GM13976 (cell line): Measurements from ENCODE around the gene HMOX1.

ENCODE experiments used
- DNase-seq: peaks from one replicate; pipeline ENCODE4 v3.0.0; 2012; ENCODE audit warnings: low spot score
- in situ Hi-C: fragments of 300-500 bp; cut with MboI; formaldehyde crosslinking; loops from one replicate; pipeline ENCODE4 v1.12.0; 2022; ENCODE audit warnings: low sequenced_read_pairs, mixed read lengths, inconsistent platforms; ENCODE audit not compliant: unreplicated experiment
- TF ChIP-seq, protein P1 (sequence below): IDR thresholded peaks from 2 replicates; pipeline ENCODE4 v1.5.1; 2012; ENCODE audit warnings: borderline replicate concordance, mild to moderate bottlenecking; ENCODE audit not compliant: insufficient read depth; ENCODE audit errors: extremely low read depth, missing control alignments, control extremely low read depth

HMOX1 gene

DNA sequence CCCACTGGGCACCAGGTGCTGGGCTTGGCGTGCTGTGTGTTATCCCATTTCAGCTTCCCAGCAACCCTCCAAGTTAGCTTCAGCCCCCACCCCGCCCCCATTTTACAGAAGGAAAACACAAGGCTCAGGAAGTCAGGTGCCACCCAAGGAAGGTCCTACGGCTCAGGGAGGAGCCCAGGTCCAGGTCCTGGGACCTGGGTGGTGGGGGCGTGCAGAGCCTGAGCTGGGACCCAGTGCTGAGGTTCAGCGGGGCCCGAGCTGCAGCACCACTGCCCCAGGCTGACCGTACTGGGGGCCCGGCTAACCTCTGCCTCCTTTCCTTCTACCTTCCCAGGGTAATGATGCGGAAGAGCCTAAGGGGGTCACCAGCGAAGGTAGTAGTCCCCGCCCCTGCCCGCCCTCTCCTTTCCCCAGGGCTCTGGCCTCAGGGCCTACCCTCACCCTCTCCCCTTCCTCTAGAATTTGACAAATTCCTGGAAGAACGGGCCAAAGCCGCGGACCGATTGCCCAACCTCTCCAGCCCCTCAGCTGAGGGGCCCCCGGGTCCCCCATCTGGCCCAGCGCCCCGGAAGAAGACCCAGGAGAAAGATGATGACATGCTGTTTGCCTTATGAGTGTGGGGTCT is 34.2 kb upstream of the HMOX1 start:
- DNase-seq, result no peak
- in situ Hi-C loops, result no loop called here
- TF ChIP-seq, protein P1, sequence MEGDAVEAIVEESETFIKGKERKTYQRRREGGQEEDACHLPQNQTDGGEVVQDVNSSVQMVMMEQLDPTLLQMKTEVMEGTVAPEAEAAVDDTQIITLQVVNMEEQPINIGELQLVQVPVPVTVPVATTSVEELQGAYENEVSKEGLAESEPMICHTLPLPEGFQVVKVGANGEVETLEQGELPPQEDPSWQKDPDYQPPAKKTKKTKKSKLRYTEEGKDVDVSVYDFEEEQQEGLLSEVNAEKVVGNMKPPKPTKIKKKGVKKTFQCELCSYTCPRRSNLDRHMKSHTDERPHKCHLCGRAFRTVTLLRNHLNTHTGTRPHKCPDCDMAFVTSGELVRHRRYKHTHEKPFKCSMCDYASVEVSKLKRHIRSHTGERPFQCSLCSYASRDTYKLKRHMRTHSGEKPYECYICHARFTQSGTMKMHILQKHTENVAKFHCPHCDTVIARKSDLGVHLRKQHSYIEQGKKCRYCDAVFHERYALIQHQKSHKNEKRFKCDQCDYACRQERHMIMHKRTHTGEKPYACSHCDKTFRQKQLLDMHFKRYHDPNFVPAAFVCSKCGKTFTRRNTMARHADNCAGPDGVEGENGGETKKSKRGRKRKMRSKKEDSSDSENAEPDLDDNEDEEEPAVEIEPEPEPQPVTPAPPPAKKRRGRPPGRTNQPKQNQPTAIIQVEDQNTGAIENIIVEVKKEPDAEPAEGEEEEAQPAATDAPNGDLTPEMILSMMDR, result no peak

DNA sequence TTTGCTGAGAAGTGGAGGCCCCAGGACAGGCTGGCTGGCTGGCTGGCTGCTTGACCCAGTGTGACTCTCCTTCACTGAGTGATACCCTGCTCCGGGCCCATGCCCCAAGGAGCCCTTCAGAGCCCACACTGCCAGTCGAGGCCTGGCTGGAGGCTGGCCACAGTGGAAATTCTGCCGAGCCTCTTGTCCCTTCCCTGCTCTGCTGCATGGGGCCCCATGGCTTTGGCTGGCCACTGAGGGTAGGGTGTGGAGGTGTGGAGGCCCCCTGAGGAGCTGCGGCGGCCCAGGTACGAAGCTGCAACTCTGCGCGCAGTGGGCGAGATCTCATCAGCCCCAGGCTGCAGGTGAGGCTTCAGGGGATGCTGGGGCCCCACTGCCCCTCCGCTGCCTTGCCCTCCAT is 33.4 kb upstream of the HMOX1 start:
- no peak for DNase-seq
- in situ Hi-C loops, result no loop called here
- TF ChIP-seq, protein P1, result no peak

DNA sequence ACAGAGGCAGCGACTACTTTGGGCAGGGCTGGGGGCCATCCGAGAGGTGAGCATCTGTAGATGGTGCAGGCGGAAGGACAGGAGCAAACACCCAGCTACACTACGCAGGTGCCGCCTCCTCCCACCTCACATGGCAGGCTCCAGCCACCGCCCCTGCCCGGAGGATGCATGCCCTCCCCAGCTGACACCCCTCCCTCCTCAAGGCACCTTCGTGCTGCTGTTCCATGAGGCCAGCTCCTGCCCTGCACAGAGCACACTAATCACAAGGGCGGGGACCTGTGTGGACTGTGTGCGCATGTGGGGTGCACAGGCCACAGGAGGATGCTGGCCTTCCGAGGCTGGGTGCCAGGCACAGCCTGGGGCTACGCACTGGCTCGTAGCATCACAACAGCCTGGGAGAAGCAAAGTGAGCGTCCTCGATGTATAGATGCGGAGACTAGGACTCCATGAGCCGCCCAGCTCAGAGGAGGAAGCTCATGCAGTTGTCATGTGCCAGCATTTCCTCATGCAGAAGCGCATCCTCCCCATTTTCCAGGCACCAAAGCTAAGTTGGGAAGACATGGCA is 32.8 kb upstream of the HMOX1 start:
- in situ Hi-C loops, result no loop called here
- DNase-seq, result no peak
- TF ChIP-seq, protein P1, result no peak

DNA sequence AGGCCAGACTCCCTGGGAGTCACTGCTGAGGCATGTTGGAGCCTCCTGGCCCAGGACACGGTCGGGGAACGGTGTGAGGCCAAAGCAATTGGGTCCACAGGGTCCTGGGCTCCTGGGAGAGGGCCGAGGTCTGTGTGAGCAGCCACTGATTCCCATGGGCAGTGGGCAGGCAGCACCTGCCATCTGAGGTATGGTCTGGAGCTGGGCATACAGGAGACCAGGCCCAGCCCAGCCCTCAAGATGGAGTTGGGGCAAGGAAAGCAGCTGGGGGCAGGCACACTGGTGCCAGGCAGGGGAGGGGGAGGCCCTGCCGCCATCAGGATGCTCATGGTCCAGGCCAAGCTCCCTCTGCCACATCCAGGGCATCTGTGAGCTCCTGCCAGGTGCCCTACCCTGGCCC is 32.2 kb upstream of the HMOX1 start:
- in situ Hi-C loops, result no loop called here
- no peak for DNase-seq
- TF ChIP-seq, protein P1, result no peak

DNA sequence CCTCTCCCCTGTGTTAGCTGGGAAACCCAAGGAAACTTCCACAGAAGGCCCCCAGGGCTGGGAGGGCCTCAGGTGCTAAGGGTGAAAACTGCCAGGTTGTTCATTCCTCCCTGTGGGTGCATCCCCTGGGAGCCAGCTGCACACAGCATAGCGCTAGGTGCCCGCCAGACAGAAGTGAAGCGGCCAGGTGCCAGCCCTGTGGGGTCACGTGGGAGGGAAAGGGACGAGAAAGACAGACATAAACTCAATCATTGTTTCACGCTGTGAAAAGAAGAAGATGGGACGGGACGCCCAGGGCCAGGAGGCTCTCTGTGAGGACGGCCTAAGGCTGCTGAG is 31.6 kb upstream of the HMOX1 start:
- no peak for DNase-seq
- in situ Hi-C loops, result no loop called here
- TF ChIP-seq, protein P1, result no peak

DNA sequence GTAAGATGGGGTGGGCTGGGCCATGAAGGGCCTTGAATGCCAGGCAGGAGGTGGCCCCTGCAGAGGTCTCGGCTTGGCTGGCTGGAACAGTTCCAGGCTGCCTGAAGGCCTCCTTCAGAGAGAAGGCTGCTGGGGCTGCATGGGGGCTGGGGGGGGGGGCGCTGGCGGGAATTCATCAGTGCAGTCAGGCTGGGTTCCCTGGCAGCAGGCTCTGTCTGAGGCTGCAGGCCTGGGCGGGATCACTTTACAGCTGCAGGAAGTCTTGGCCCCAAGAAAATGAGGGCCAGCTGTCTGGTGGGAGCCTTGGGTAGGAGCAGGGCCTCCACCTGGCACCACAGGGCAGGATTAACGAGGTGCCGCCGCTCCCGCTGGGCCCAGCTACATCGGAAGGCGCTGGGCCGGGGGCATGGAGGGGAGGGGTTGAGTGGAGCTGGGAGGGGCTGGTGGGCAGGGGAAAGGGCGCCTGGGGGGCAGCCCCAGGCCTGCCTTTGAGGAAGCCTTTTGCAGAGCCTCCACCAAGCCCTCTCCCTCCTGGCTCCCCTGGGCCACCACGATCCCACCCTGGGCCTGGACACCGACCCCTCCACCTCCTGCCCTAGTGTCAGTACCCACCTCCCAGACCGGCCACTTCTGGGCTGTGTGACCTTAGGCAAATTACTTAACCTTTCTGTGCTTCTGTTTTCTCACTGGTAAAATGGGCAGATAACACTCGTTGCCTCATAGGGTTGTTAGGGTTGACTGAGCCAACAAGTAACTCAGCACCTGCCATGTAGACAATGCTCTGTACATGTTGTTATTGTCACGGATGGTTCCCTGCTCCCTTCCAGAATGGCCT is 31.0 kb upstream of the HMOX1 start:
- in situ Hi-C loops, result loop anchor here (10.0 kb wide), 1 partner anchor 235 kb away; no protein-coding TSS in a partner anchor
- TF ChIP-seq, protein P1, result no peak
- DNase-seq, result no peak
